ENCODE results near the gene LILRA2. TPM values are rescaled to one million over a fixed set of nuclear protein-coding genes. Genes with fewer than 3 reads are reported as not detected.
"Not testable (repeated sequence)": the region's sequence is repeated elsewhere in the genome, so short reads cannot be mapped to it uniquely, and the experiment has no call there.

Gene LILRA2
- total and polyA plus RNA-seq, 4 donors: 0.99 to 1.8 (median 1.4) TPM

- H3K27ac ChIP-seq (ENCODE audit: low read depth, low read length): no peak overlapping the region
- no peaks in the 10 kb centered on the region for H3K4me1 ChIP-seq (ENCODE audit: control insufficient read depth, insufficient read depth, low read length)
- no peak overlapping the region for H3K4me3 ChIP-seq (ENCODE audit: low read depth, low read length)
- WGBS (ENCODE audit: insufficient coverage): 74% methylated on average over 12 of the region's 14 CpGs
- no peaks in the 10 kb centered on the region for H3K36me3 ChIP-seq (ENCODE audit: control insufficient read depth, insufficient read depth, low read length)
- H3K9me3 ChIP-seq (ENCODE audit: control insufficient read depth, insufficient read depth, low read length): no peaks in the 10 kb centered on the region
- no peak for DNase-seq (ENCODE audit: low read depth in 4 of 6, low spot score in 6 of 6)
- H3K27me3 ChIP-seq (ENCODE audit: control insufficient read depth, insufficient read depth, low read length): no peaks in the 10 kb centered on the region
Measured at GRCh38 chr19:54561840-54562239, 11.8 kb upstream of the LILRA2 start.

GRCh38 chr19:54563206-54563605 is 10.4 kb upstream of the LILRA2 start:
- WGBS (ENCODE audit: insufficient coverage): 96% methylated on average over 2 of the region's 6 CpGs
- H3K27me3 ChIP-seq (ENCODE audit: control insufficient read depth, insufficient read depth, low read length); H3K4me1 ChIP-seq (ENCODE audit: control insufficient read depth, insufficient read depth, low read length); H3K36me3 ChIP-seq (ENCODE audit: control insufficient read depth, insufficient read depth, low read length); H3K27ac ChIP-seq (ENCODE audit: low read depth, low read length); H3K9me3 ChIP-seq (ENCODE audit: control insufficient read depth, insufficient read depth, low read length); DNase-seq (ENCODE audit: low read depth in 4 of 6, low spot score in 6 of 6); H3K4me3 ChIP-seq (ENCODE audit: low read depth, low read length): not testable (repeated sequence)

GRCh38 chr19:54570316-54570715 is 3.3 kb upstream of the LILRA2 start:
- H3K36me3 ChIP-seq (ENCODE audit: control insufficient read depth, insufficient read depth, low read length): no peaks in the 10 kb centered on the region
- DNase-seq (ENCODE audit: low read depth in 4 of 6, low spot score in 6 of 6): no peak
- no peaks in the 10 kb centered on the region for H3K4me1 ChIP-seq (ENCODE audit: control insufficient read depth, insufficient read depth, low read length)
- no peak overlapping the region for H3K4me3 ChIP-seq (ENCODE audit: low read depth, low read length)
- 72% methylated on average over 2 of the region's 3 CpGs for WGBS (ENCODE audit: insufficient coverage)
- no peaks in the 10 kb centered on the region for H3K9me3 ChIP-seq (ENCODE audit: control insufficient read depth, insufficient read depth, low read length)
- no peaks in the 10 kb centered on the region for H3K27me3 ChIP-seq (ENCODE audit: control insufficient read depth, insufficient read depth, low read length)
- no peak overlapping the region for H3K27ac ChIP-seq (ENCODE audit: low read depth, low read length)

GRCh38 chr19:54571715-54572615 is 1.6 kb upstream of the LILRA2 start:
- H3K27me3 ChIP-seq (ENCODE audit: control insufficient read depth, insufficient read depth, low read length); H3K4me1 ChIP-seq (ENCODE audit: control insufficient read depth, insufficient read depth, low read length); H3K4me3 ChIP-seq (ENCODE audit: low read depth, low read length); H3K27ac ChIP-seq (ENCODE audit: low read depth, low read length); H3K9me3 ChIP-seq (ENCODE audit: control insufficient read depth, insufficient read depth, low read length); DNase-seq (ENCODE audit: low read depth in 4 of 6, low spot score in 6 of 6); H3K36me3 ChIP-seq (ENCODE audit: control insufficient read depth, insufficient read depth, low read length): not testable (repeated sequence)
- 70% methylated on average over 12 of the region's 17 CpGs for WGBS (ENCODE audit: insufficient coverage)

- H3K9me3 ChIP-seq (ENCODE audit: control insufficient read depth, insufficient read depth, low read length): no peaks in the 10 kb centered on the region
- H3K27me3 ChIP-seq (ENCODE audit: control insufficient read depth, insufficient read depth, low read length): no peaks in the 10 kb centered on the region
- no peaks in the 10 kb centered on the region for H3K36me3 ChIP-seq (ENCODE audit: control insufficient read depth, insufficient read depth, low read length)
- no peaks in the 10 kb centered on the region for H3K4me1 ChIP-seq (ENCODE audit: control insufficient read depth, insufficient read depth, low read length)
- WGBS (ENCODE audit: insufficient coverage): 80% methylated on average over 1 of the region's 9 CpGs
- no peak overlapping the region for H3K27ac ChIP-seq (ENCODE audit: low read depth, low read length)
- no peak overlapping the region for H3K4me3 ChIP-seq (ENCODE audit: low read depth, low read length)
- DNase-seq (ENCODE audit: low read depth in 4 of 6, low spot score in 6 of 6): peak in 1 of 6 donors; percentile 2
Measured at GRCh38 chr19:54572696-54573311, 786 bp upstream of the LILRA2 start.

GRCh38 chr19:54574051-54574450 is 461 bp downstream of the LILRA2 start:
- no peak overlapping the region for H3K27ac ChIP-seq (ENCODE audit: low read depth, low read length)
- H3K9me3 ChIP-seq (ENCODE audit: control insufficient read depth, insufficient read depth, low read length): no peaks in the 10 kb centered on the region
- DNase-seq (ENCODE audit: low read depth in 4 of 6, low spot score in 6 of 6): no peak
- no peaks in the 10 kb centered on the region for H3K4me1 ChIP-seq (ENCODE audit: control insufficient read depth, insufficient read depth, low read length)
- H3K4me3 ChIP-seq (ENCODE audit: low read depth, low read length): no peak overlapping the region
- no peaks in the 10 kb centered on the region for H3K27me3 ChIP-seq (ENCODE audit: control insufficient read depth, insufficient read depth, low read length)
- 42% methylated on average over 2 of the region's 4 CpGs for WGBS (ENCODE audit: insufficient coverage)
- H3K36me3 ChIP-seq (ENCODE audit: control insufficient read depth, insufficient read depth, low read length): no peaks in the 10 kb centered on the region

- Histone ChIP-seq H3K27me3 (ENCODE audit: control insufficient read depth, insufficient read depth, low read length) (no peaks in the 10 kb centered on the region), H3K4me1 (ENCODE audit: control insufficient read depth, insufficient read depth, low read length) (no peaks in the 10 kb centered on the region), H3K4me3 (ENCODE audit: low read depth, low read length) (no peak overlapping the region), H3K36me3 (ENCODE audit: control insufficient read depth, insufficient read depth, low read length) (no peaks in the 10 kb centered on the region), H3K27ac (ENCODE audit: low read depth, low read length) (no peak overlapping the region), H3K9me3 (ENCODE audit: control insufficient read depth, insufficient read depth, low read length) (no peaks in the 10 kb centered on the region)
- WGBS (ENCODE audit: insufficient coverage): 70% methylated on average over 10 of the region's 12 CpGs
- no peak for DNase-seq (ENCODE audit: low read depth in 4 of 6, low spot score in 6 of 6)
Measured at GRCh38 chr19:54574527-54575056, 1.0 kb downstream of the LILRA2 start.

- 84% methylated on average over 5 of the region's 9 CpGs for WGBS (ENCODE audit: insufficient coverage)
- H3K9me3 ChIP-seq (ENCODE audit: control insufficient read depth, insufficient read depth, low read length); H3K27ac ChIP-seq (ENCODE audit: low read depth, low read length); H3K27me3 ChIP-seq (ENCODE audit: control insufficient read depth, insufficient read depth, low read length); H3K36me3 ChIP-seq (ENCODE audit: control insufficient read depth, insufficient read depth, low read length); H3K4me1 ChIP-seq (ENCODE audit: control insufficient read depth, insufficient read depth, low read length); H3K4me3 ChIP-seq (ENCODE audit: low read depth, low read length); DNase-seq (ENCODE audit: low read depth in 4 of 6, low spot score in 6 of 6): not testable (repeated sequence)
Measured at GRCh38 chr19:54575205-54575604, 1.6 kb downstream of the LILRA2 start.

- Histone ChIP-seq H3K27me3 (ENCODE audit: control insufficient read depth, insufficient read depth, low read length) (no peaks in the 10 kb centered on the region), H3K4me1 (ENCODE audit: control insufficient read depth, insufficient read depth, low read length) (no peaks in the 10 kb centered on the region), H3K4me3 (ENCODE audit: low read depth, low read length) (no peak overlapping the region), H3K36me3 (ENCODE audit: control insufficient read depth, insufficient read depth, low read length) (no peaks in the 10 kb centered on the region), H3K9me3 (ENCODE audit: control insufficient read depth, insufficient read depth, low read length) (no peaks in the 10 kb centered on the region), H3K27ac (ENCODE audit: low read depth, low read length) (no peak overlapping the region)
- no peak for DNase-seq (ENCODE audit: low read depth in 4 of 6, low spot score in 6 of 6)
- 79% methylated on average over 6 of the region's 6 CpGs for WGBS (ENCODE audit: insufficient coverage)
Measured at GRCh38 chr19:54576411-54576976, 2.9 kb downstream of the LILRA2 start.

Measured in spinal cord (tissue), 10 donors.